Transverse colon (tissue), 4 donors: ENCODE measurements around the gene AP3B1.

Experiments
- EP300 ChIP-seq: sonication (generic); formaldehyde crosslinking; IDR thresholded peaks from one replicate; pipeline ENCODE4 v1.6.1; 2017; ENCODE audit warnings: antibody characterized with exemption, low read depth
- POLR2A ChIP-seq: fragments of 450-650 bp; IDR thresholded peaks from one replicate; pipeline ENCODE4 v1.6.1; 2016; ENCODE audit warnings: antibody characterized with exemption, mild to moderate bottlenecking, moderate library complexity
- POLR2AphosphoS5 ChIP-seq, 3 donors: sonication (generic); formaldehyde crosslinking; IDR thresholded peaks; one replicate each; pipeline ENCODE4 v1.6.1; 2016; ENCODE audit warnings: antibody characterized with exemption in 3 of 3
- TF ChIP-seq, protein P1 (sequence below), 5 experiments: fragments of 200-600 bp in 3 of 5; fragments of 450-650 bp in 2 of 5; sonication (generic) in 3 of 5; IDR thresholded peaks; 1 replicate in 2 of 5; 2 replicates in 3 of 5; pipeline ENCODE4 v1.5.1; 2016 to 2017; ENCODE audit warnings: antibody characterized with exemption in 5 of 5, inconsistent platforms in 3 of 5, mild to moderate bottlenecking in 2 of 5, moderate library complexity in 1 of 5

DNA sequence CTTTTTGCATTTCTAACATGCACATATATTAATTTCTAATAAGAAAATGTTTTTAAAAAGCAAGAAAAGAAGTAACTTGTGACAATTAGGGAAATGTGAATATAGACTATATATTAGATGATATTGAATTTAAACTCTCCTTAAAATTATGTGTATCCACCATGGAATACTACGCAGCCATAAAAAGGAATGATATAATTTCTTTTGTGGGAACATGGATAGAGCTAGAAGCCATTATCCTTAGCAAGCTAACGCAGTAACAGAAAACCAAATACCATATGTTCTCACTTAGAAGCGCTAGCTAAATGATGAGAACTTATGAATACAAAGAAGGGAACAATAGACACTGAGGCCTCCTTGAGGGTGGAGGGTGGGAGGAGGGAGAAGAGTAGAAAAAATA lies 23.8 kb upstream of the AP3B1 start:
- TF ChIP-seq, protein P1, sequence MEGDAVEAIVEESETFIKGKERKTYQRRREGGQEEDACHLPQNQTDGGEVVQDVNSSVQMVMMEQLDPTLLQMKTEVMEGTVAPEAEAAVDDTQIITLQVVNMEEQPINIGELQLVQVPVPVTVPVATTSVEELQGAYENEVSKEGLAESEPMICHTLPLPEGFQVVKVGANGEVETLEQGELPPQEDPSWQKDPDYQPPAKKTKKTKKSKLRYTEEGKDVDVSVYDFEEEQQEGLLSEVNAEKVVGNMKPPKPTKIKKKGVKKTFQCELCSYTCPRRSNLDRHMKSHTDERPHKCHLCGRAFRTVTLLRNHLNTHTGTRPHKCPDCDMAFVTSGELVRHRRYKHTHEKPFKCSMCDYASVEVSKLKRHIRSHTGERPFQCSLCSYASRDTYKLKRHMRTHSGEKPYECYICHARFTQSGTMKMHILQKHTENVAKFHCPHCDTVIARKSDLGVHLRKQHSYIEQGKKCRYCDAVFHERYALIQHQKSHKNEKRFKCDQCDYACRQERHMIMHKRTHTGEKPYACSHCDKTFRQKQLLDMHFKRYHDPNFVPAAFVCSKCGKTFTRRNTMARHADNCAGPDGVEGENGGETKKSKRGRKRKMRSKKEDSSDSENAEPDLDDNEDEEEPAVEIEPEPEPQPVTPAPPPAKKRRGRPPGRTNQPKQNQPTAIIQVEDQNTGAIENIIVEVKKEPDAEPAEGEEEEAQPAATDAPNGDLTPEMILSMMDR (IDR thresholded peaks at IDR 0.05), result no peak
- TF ChIP-seq POLR2A (no peak), EP300 (no peak), POLR2AphosphoS5 (IDR thresholded peaks at IDR 0.05) (no peak)
